Islet precursor cell (in vitro differentiated cells): ENCODE data around the gene DHRS4.

Experiments used
- DNase-seq: peaks from one replicate; pipeline ENCODE4 v3.0.0-alpha.2; 2018

Gene DHRS4

GRCh38 chr14:23953464-23954278, at the start of gene DHRS4:
DHRS4 (plus strand) TSS chr14:23953770; CDS start chr14:23953789, 19 bp downstream.
- DNase-seq, result peak; percentile 91

GRCh38 chr14:23910101-23910875, 43.3 kb upstream of the DHRS4 start:
- DNase-seq, result peak; percentile 81

- DNase-seq, result no peak
Measured at GRCh38 chr14:23910876-23911210, 42.7 kb upstream of the DHRS4 start.

- DNase-seq, result no peak
Measured at GRCh38 chr14:23915559-23915958, 38.0 kb upstream of the DHRS4 start.

- no peak for DNase-seq
Measured at GRCh38 chr14:23916004-23916403, 37.6 kb upstream of the DHRS4 start.

- no peak for DNase-seq
Measured at GRCh38 chr14:23916446-23916845, 37.1 kb upstream of the DHRS4 start.

- DNase-seq, result no peak
Measured at GRCh38 chr14:23922545-23922944, 31.0 kb upstream of the DHRS4 start.

- no peak for DNase-seq
Measured at GRCh38 chr14:23925523-23926075, 28.0 kb upstream of the DHRS4 start.

- no peak for DNase-seq
Measured at GRCh38 chr14:23926543-23926942, 27.0 kb upstream of the DHRS4 start.

- DNase-seq, result no peak
Measured at GRCh38 chr14:23929136-23929535, 24.4 kb upstream of the DHRS4 start.

GRCh38 chr14:23929822-23930294, 23.7 kb upstream of the DHRS4 start:
- peak; percentile 84 for DNase-seq

GRCh38 chr14:23930742-23931141, 22.8 kb upstream of the DHRS4 start:
- DNase-seq, result no peak

GRCh38 chr14:23931721-23932289, 21.8 kb upstream of the DHRS4 start:
- no peak for DNase-seq

- no peak for DNase-seq
Measured at GRCh38 chr14:23932639-23933038, 20.9 kb upstream of the DHRS4 start.

- DNase-seq, result no peak
Measured at GRCh38 chr14:23933108-23933741, 20.3 kb upstream of the DHRS4 start.

GRCh38 chr14:23933742-23934128, 19.8 kb upstream of the DHRS4 start:
- no peak for DNase-seq

GRCh38 chr14:23935158-23935557, 18.4 kb upstream of the DHRS4 start:
- DNase-seq, result no peak

GRCh38 chr14:23936084-23936829, 17.3 kb upstream of the DHRS4 start:
- no peak for DNase-seq

GRCh38 chr14:23937203-23937602, 16.4 kb upstream of the DHRS4 start:
- DNase-seq, result no peak

GRCh38 chr14:23938823-23939222, 14.7 kb upstream of the DHRS4 start:
- DNase-seq, result no peak

- DNase-seq, result no peak
Measured at GRCh38 chr14:23939607-23940326, 13.8 kb upstream of the DHRS4 start.

- no peak for DNase-seq
Measured at GRCh38 chr14:23941230-23941629, 12.3 kb upstream of the DHRS4 start.
